ENCODE results near the gene ST8SIA6.

The ST8SIA6 gene

GRCh38 chr10:17426263-17426750, 28.1 kb downstream of the ST8SIA6 start:
- no peak for FAIRE-seq
- no peak for TF ChIP-seq POLR2A (IDR thresholded peaks at IDR 0.05; ENCODE audit: low read depth, low read length)

GRCh38 chr10:17425584-17426262, 28.7 kb downstream of the ST8SIA6 start:
- DNase-seq (ENCODE audit: insufficient read length, low spot score) (no peak), FAIRE-seq (no peak)
- no peak for TF ChIP-seq POLR2A (IDR thresholded peaks at IDR 0.05; ENCODE audit: low read depth, low read length)

More at GRCh38 chr10:17426263-17426750, 28.1 kb downstream of the ST8SIA6 start:
- DNase-seq (ENCODE audit: insufficient read length, low spot score), result no peak

- FAIRE-seq, result no peak
- TF ChIP-seq POLR2A (IDR thresholded peaks at IDR 0.05; ENCODE audit: low read depth, low read length), result no peak
- DNase-seq (ENCODE audit: insufficient read length, low spot score), result no peak
Observed at GRCh38 chr10:17423632-17424186, 30.7 kb downstream of the ST8SIA6 start.

GRCh38 chr10:17422931-17423330, 31.5 kb downstream of the ST8SIA6 start:
- FAIRE-seq (no peak), DNase-seq (ENCODE audit: insufficient read length, low spot score) (no peak)
- TF ChIP-seq POLR2A (IDR thresholded peaks at IDR 0.05; ENCODE audit: low read depth, low read length), result no peak

GRCh38 chr10:17418249-17418648, 36.1 kb downstream of the ST8SIA6 start:
- DNase-seq (ENCODE audit: insufficient read length, low spot score), result no peak
- no peak for TF ChIP-seq POLR2A (IDR thresholded peaks at IDR 0.05; ENCODE audit: low read depth, low read length)
- FAIRE-seq, result no peak

- TF ChIP-seq POLR2A (IDR thresholded peaks at IDR 0.05; ENCODE audit: low read depth, low read length), result no peak
- DNase-seq (ENCODE audit: insufficient read length, low spot score) (no peak), FAIRE-seq (no peak)
Observed at GRCh38 chr10:17416442-17417211, 37.8 kb downstream of the ST8SIA6 start.

- TF ChIP-seq POLR2A (IDR thresholded peaks at IDR 0.05; ENCODE audit: low read depth, low read length), result no peak
- FAIRE-seq (no peak), DNase-seq (ENCODE audit: insufficient read length, low spot score) (no peak)
Observed at GRCh38 chr10:17415046-17415658, 39.2 kb downstream of the ST8SIA6 start.

GRCh38 chr10:17414484-17414883, 39.9 kb downstream of the ST8SIA6 start:
- DNase-seq (ENCODE audit: insufficient read length, low spot score) (no peak), FAIRE-seq (no peak)
- TF ChIP-seq POLR2A (IDR thresholded peaks at IDR 0.05; ENCODE audit: low read depth, low read length), result no peak

GRCh38 chr10:17413876-17414275, 40.5 kb downstream of the ST8SIA6 start:
- DNase-seq (ENCODE audit: insufficient read length, low spot score), result no peak
- TF ChIP-seq POLR2A (IDR thresholded peaks at IDR 0.05; ENCODE audit: low read depth, low read length), result no peak
- FAIRE-seq, result no peak

GRCh38 chr10:17412323-17412722, 42.1 kb downstream of the ST8SIA6 start:
- no peak for TF ChIP-seq POLR2A (IDR thresholded peaks at IDR 0.05; ENCODE audit: low read depth, low read length)
- FAIRE-seq (no peak), DNase-seq (ENCODE audit: insufficient read length, low spot score) (no peak)

- no peak for FAIRE-seq
- DNase-seq (ENCODE audit: insufficient read length, low spot score), result no peak
- TF ChIP-seq POLR2A (IDR thresholded peaks at IDR 0.05; ENCODE audit: low read depth, low read length), result no peak
Observed at GRCh38 chr10:17410907-17411306, 43.5 kb downstream of the ST8SIA6 start.

- no peak for DNase-seq (ENCODE audit: insufficient read length, low spot score)
- peak; percentile 77 for FAIRE-seq
- no peak for TF ChIP-seq POLR2A (IDR thresholded peaks at IDR 0.05; ENCODE audit: low read depth, low read length)
Observed at GRCh38 chr10:17409170-17409733, 45.1 kb downstream of the ST8SIA6 start.

- no peak for TF ChIP-seq POLR2A (IDR thresholded peaks at IDR 0.05; ENCODE audit: low read depth, low read length)
- FAIRE-seq, result no peak
- no peak for DNase-seq (ENCODE audit: insufficient read length, low spot score)
Observed at GRCh38 chr10:17407047-17407446, 47.3 kb downstream of the ST8SIA6 start.

Data from H54 (cell line).